ENCODE data around the gene MDM2. TPM values are rescaled to one million over a fixed set of nuclear protein-coding genes. Genes with fewer than 3 reads are reported as not detected.

Gene MDM2
- total RNA-seq, 3 donors from 2014 or later (not counting 1 experiment from before 2014, with no cell fraction given) = 130 to 143 (median 132) TPM

DNA sequence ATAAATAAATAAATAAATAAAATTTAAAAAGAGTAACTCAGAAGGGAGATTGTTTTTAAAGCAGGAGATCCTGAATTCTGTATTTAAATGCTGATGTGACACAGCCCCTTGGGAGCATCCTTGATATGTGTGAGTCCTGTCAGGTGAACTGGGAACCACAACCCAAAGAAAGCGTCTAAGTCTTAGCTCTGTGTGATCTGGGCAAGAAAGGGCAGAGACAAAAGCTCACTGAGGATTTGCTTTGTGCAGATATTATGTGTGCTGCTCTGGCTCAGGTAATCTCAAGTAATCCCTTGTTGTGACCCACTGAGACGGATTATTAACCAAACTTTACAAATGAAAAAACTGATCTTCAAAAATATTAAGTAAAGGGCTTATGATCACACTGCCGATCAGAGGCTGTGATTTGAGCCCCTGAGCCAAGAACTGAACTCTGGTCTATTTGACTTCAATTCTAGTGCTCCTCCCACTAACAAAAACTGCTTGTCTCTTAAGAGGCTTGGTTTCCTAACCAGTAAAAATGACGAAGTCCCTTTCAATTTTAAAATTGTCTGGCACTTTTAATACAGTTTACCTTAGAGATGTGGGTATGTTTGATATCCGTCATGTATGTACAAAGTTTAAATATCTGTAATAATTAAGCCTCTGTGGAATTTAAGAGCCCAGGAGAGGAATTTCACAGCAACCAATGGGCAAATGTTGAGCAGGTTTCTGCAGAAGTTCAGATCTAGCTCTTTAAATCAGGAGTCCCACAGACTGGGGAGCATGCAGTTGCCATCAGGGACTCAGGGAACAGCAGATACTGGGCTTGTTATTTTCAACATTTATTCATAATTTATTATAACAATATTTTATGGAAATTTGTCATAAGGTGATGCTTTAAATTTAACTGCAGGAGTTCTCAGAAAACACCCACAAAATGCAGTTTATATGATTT, 78.9 kb downstream of the MDM2 start:
- Histone ChIP-seq H3K36me3 (ENCODE audit: control insufficient read depth, insufficient read depth, low read length) (no peaks in the 10 kb centered on the region), H3K4me1 (ENCODE audit: control insufficient read depth, insufficient read depth, low read length) (peaks cover 3% of the 10 kb centered on the region), H3K4me3 (ENCODE audit: low read length) (no peak overlapping the region), H3K27me3 (ENCODE audit: control insufficient read depth, insufficient read depth, low read length) (no peaks in the 10 kb centered on the region), H3K9me3 (ENCODE audit: control insufficient read depth, insufficient read depth, low read length) (no peaks in the 10 kb centered on the region), H3K27ac (ENCODE audit: low read length) (no peak overlapping the region)
- Mint-ChIP-seq H3K27me3 (ENCODE audit: low read depth in 2 of 2) (peaks cover 2 to 7% of the 10 kb centered on the region in 2 donors), H3K4me1 (no peaks in the 10 kb centered on the region), H3K4me3 (no peak overlapping the region), H3K36me3 (no peaks in the 10 kb centered on the region), H3K9me3 (no peaks in the 10 kb centered on the region), H3K27ac (no peak overlapping the region)
- DNase-seq (no peak), ATAC-seq (no peak)
- 83% methylated on average over 5 of the region's 5 CpGs for WGBS (ENCODE audit: insufficient coverage)
- no peak for TF ChIP-seq CTCF (IDR thresholded peaks at IDR 0.05)
- intact Hi-C loops (cut with micrococcal nuclease) = no loop called here

- H3K4me3 Mint-ChIP-seq = no peak overlapping the region
- no peak overlapping the region for H3K27ac ChIP-seq (ENCODE audit: low read length)
- no peak overlapping the region for H3K27ac Mint-ChIP-seq
- H3K9me3 Mint-ChIP-seq = no peaks in the 10 kb centered on the region
- H3K4me3 ChIP-seq (ENCODE audit: low read length) = no peak overlapping the region
- WGBS (ENCODE audit: insufficient coverage) = 72% methylated on average over 1 of the region's 1 CpG
- H3K9me3 ChIP-seq (ENCODE audit: control insufficient read depth, insufficient read depth, low read length) = no peaks in the 10 kb centered on the region
- H3K36me3 ChIP-seq (ENCODE audit: control insufficient read depth, insufficient read depth, low read length) = no peaks in the 10 kb centered on the region
- peaks cover 3% of the 10 kb centered on the region for H3K4me1 ChIP-seq (ENCODE audit: control insufficient read depth, insufficient read depth, low read length)
- intact Hi-C loops (cut with micrococcal nuclease) = no loop called here
- no peaks in the 10 kb centered on the region for H3K36me3 Mint-ChIP-seq
- no peaks in the 10 kb centered on the region for H3K4me1 Mint-ChIP-seq
- TF ChIP-seq CTCF (IDR thresholded peaks at IDR 0.05) = no peak
- no peaks in the 10 kb centered on the region for H3K27me3 ChIP-seq (ENCODE audit: control insufficient read depth, insufficient read depth, low read length)
- ATAC-seq (no peak), DNase-seq (no peak)
- H3K27me3 Mint-ChIP-seq (ENCODE audit: low read depth in 2 of 2) = peaks cover 2 to 7% of the 10 kb centered on the region in 2 donors
These were observed 79.7 kb downstream of the MDM2 start for GRCh38 chr12:68887641-68888040.

- Mint-ChIP-seq H3K4me1 (no peaks in the 10 kb centered on the region), H3K27ac (no peak overlapping the region), H3K4me3 (no peak overlapping the region), H3K9me3 (no peaks in the 10 kb centered on the region), H3K36me3 (no peaks in the 10 kb centered on the region), H3K27me3 (ENCODE audit: low read depth in 2 of 2) (peaks cover 2 to 7% of the 10 kb centered on the region in 2 donors)
- no peaks in the 10 kb centered on the region for H3K36me3 ChIP-seq (ENCODE audit: control insufficient read depth, insufficient read depth, low read length)
- intact Hi-C loops (cut with micrococcal nuclease) = no loop called here
- H3K27me3 ChIP-seq (ENCODE audit: control insufficient read depth, insufficient read depth, low read length) = no peaks in the 10 kb centered on the region
- peaks cover 3% of the 10 kb centered on the region for H3K4me1 ChIP-seq (ENCODE audit: control insufficient read depth, insufficient read depth, low read length)
- ATAC-seq = no peak
- DNase-seq = no peak
- TF ChIP-seq CTCF (IDR thresholded peaks at IDR 0.05) = no peak
- no peaks in the 10 kb centered on the region for H3K9me3 ChIP-seq (ENCODE audit: control insufficient read depth, insufficient read depth, low read length)
- H3K27ac ChIP-seq (ENCODE audit: low read length) = no peak overlapping the region
- no peak overlapping the region for H3K4me3 ChIP-seq (ENCODE audit: low read length)
These were observed 80.3 kb downstream of the MDM2 start for GRCh38 chr12:68888243-68888642.
